Stimulated activated naive CD8-positive, alpha-beta T cell treated with anti-CD3 and anti-CD28 coated beads, Interleukin-15, Interleukin-2, amounts not matched to agents 100 ng/mL and 50 ng/mL, for 24 hours (primary cell): ENCODE data around the gene THSD7B.

Experiments
- H3K27ac Mint-ChIP-seq: one replicate; pipeline ENCODE4 v1.8.0; 2021; ENCODE audit warnings: mild to moderate bottlenecking, mixed read lengths
- H3K27me3 Mint-ChIP-seq: one replicate; pipeline ENCODE4 v1.8.0; 2021; ENCODE audit warnings: mixed read lengths
- H3K36me3 Mint-ChIP-seq: one replicate; pipeline ENCODE4 v1.8.0; 2021; ENCODE audit warnings: low read depth, mixed read lengths
- H3K4me1 Mint-ChIP-seq: one replicate; pipeline ENCODE4 v1.8.0; 2021; ENCODE audit warnings: low read depth, mixed read lengths
- H3K4me3 Mint-ChIP-seq: one replicate; pipeline ENCODE4 v1.8.0; 2021; ENCODE audit warnings: mild to moderate bottlenecking, mixed read lengths
- H3K9me3 Mint-ChIP-seq: one replicate; pipeline ENCODE4 v1.8.0; 2021; ENCODE audit warnings: mixed read lengths

The THSD7B gene

GRCh38 chr2:137185378-137186078 is 420.2 kb downstream of the THSD7B start:
- Mint-ChIP-seq H3K9me3 (peaks cover 4% of the 10 kb centered on the region), H3K4me3 (no peak overlapping the region), H3K36me3 (no peaks in the 10 kb centered on the region), H3K27me3 (no peaks in the 10 kb centered on the region), H3K27ac (no peak overlapping the region), H3K4me1 (no peaks in the 10 kb centered on the region)

GRCh38 chr2:137187216-137187615 is 421.9 kb downstream of the THSD7B start:
- no peaks in the 10 kb centered on the region for H3K4me1 Mint-ChIP-seq
- no peaks in the 10 kb centered on the region for H3K36me3 Mint-ChIP-seq
- no peak overlapping the region for H3K27ac Mint-ChIP-seq
- no peaks in the 10 kb centered on the region for H3K27me3 Mint-ChIP-seq
- peaks cover 4% of the 10 kb centered on the region for H3K9me3 Mint-ChIP-seq
- H3K4me3 Mint-ChIP-seq: no peak overlapping the region

- Mint-ChIP-seq H3K9me3 (peaks cover 4% of the 10 kb centered on the region), H3K4me3 (no peak overlapping the region), H3K27me3 (no peaks in the 10 kb centered on the region), H3K27ac (no peak overlapping the region), H3K36me3 (no peaks in the 10 kb centered on the region), H3K4me1 (no peaks in the 10 kb centered on the region)
Measured at GRCh38 chr2:137190411-137191195, 425.3 kb downstream of the THSD7B start.

- no peak overlapping the region for H3K27ac Mint-ChIP-seq
- H3K36me3 Mint-ChIP-seq: no peaks in the 10 kb centered on the region
- H3K4me1 Mint-ChIP-seq: no peaks in the 10 kb centered on the region
- no peaks in the 10 kb centered on the region for H3K9me3 Mint-ChIP-seq
- no peaks in the 10 kb centered on the region for H3K27me3 Mint-ChIP-seq
- H3K4me3 Mint-ChIP-seq: no peak overlapping the region
Measured at GRCh38 chr2:137192366-137193310, 427.3 kb downstream of the THSD7B start.

GRCh38 chr2:137193401-137193800 is 428.1 kb downstream of the THSD7B start:
- no peak overlapping the region for H3K4me3 Mint-ChIP-seq
- H3K27ac Mint-ChIP-seq: no peak overlapping the region
- no peaks in the 10 kb centered on the region for H3K27me3 Mint-ChIP-seq
- H3K4me1 Mint-ChIP-seq: no peaks in the 10 kb centered on the region
- no peaks in the 10 kb centered on the region for H3K9me3 Mint-ChIP-seq
- H3K36me3 Mint-ChIP-seq: no peaks in the 10 kb centered on the region

- Mint-ChIP-seq H3K36me3 (no peaks in the 10 kb centered on the region), H3K9me3 (no peaks in the 10 kb centered on the region), H3K4me1 (no peaks in the 10 kb centered on the region), H3K27ac (no peak overlapping the region), H3K27me3 (no peaks in the 10 kb centered on the region), H3K4me3 (no peak overlapping the region)
Measured at GRCh38 chr2:137194111-137194510, 428.8 kb downstream of the THSD7B start.

GRCh38 chr2:137199751-137200150 is 434.4 kb downstream of the THSD7B start:
- H3K27ac Mint-ChIP-seq: no peak overlapping the region
- H3K4me1 Mint-ChIP-seq: no peaks in the 10 kb centered on the region
- H3K9me3 Mint-ChIP-seq: no peaks in the 10 kb centered on the region
- no peak overlapping the region for H3K4me3 Mint-ChIP-seq
- no peaks in the 10 kb centered on the region for H3K36me3 Mint-ChIP-seq
- peaks cover 9% of the 10 kb centered on the region for H3K27me3 Mint-ChIP-seq

- no peak overlapping the region for H3K27ac Mint-ChIP-seq
Measured at GRCh38 chr2:137202318-137202717, 437.0 kb downstream of the THSD7B start.

GRCh38 chr2:137205324-137205723 is 440.0 kb downstream of the THSD7B start:
- H3K27me3 Mint-ChIP-seq: peaks cover 9% of the 10 kb centered on the region
- no peak overlapping the region for H3K27ac Mint-ChIP-seq

More at GRCh38 chr2:137202318-137202717, 437.0 kb downstream of the THSD7B start:
- Mint-ChIP-seq H3K36me3 (no peaks in the 10 kb centered on the region), H3K4me1 (no peaks in the 10 kb centered on the region), H3K4me3 (no peak overlapping the region), H3K27me3 (peaks cover 9% of the 10 kb centered on the region), H3K9me3 (peaks cover 3% of the 10 kb centered on the region)

GRCh38 chr2:137206069-137206468 is 440.7 kb downstream of the THSD7B start:
- Mint-ChIP-seq H3K36me3 (no peaks in the 10 kb centered on the region), H3K4me3 (no peak overlapping the region), H3K27me3 (peaks cover 9% of the 10 kb centered on the region), H3K9me3 (peaks cover 3% of the 10 kb centered on the region), H3K4me1 (no peaks in the 10 kb centered on the region), H3K27ac (no peak overlapping the region)

More at GRCh38 chr2:137205324-137205723, 440.0 kb downstream of the THSD7B start:
- H3K4me3 Mint-ChIP-seq: no peak overlapping the region
- H3K36me3 Mint-ChIP-seq: no peaks in the 10 kb centered on the region
- H3K4me1 Mint-ChIP-seq: no peaks in the 10 kb centered on the region
- peaks cover 3% of the 10 kb centered on the region for H3K9me3 Mint-ChIP-seq

GRCh38 chr2:137207030-137207429 is 441.7 kb downstream of the THSD7B start:
- no peak overlapping the region for H3K27ac Mint-ChIP-seq
- H3K27me3 Mint-ChIP-seq: peaks cover 9% of the 10 kb centered on the region
- no peaks in the 10 kb centered on the region for H3K36me3 Mint-ChIP-seq
- H3K4me1 Mint-ChIP-seq: no peaks in the 10 kb centered on the region
- peaks cover 3% of the 10 kb centered on the region for H3K9me3 Mint-ChIP-seq
- no peak overlapping the region for H3K4me3 Mint-ChIP-seq

GRCh38 chr2:137208431-137208891 is 443.1 kb downstream of the THSD7B start:
- Mint-ChIP-seq H3K27me3 (peaks cover 6% of the 10 kb centered on the region), H3K4me1 (no peaks in the 10 kb centered on the region), H3K36me3 (no peaks in the 10 kb centered on the region), H3K4me3 (no peak overlapping the region), H3K9me3 (peaks cover 3% of the 10 kb centered on the region), H3K27ac (no peak overlapping the region)

- H3K9me3 Mint-ChIP-seq: peaks cover 3% of the 10 kb centered on the region
- no peak overlapping the region for H3K27ac Mint-ChIP-seq
- H3K36me3 Mint-ChIP-seq: no peaks in the 10 kb centered on the region
- H3K4me1 Mint-ChIP-seq: no peaks in the 10 kb centered on the region
- no peaks in the 10 kb centered on the region for H3K27me3 Mint-ChIP-seq
- H3K4me3 Mint-ChIP-seq: no peak overlapping the region
Measured at GRCh38 chr2:137210039-137210438, 444.7 kb downstream of the THSD7B start.

- no peaks in the 10 kb centered on the region for H3K4me1 Mint-ChIP-seq
- H3K4me3 Mint-ChIP-seq: no peak overlapping the region
- peaks cover 4% of the 10 kb centered on the region for H3K9me3 Mint-ChIP-seq
- no peak overlapping the region for H3K27ac Mint-ChIP-seq
- no peaks in the 10 kb centered on the region for H3K27me3 Mint-ChIP-seq
- H3K36me3 Mint-ChIP-seq: no peaks in the 10 kb centered on the region
Measured at GRCh38 chr2:137211761-137212160, 446.4 kb downstream of the THSD7B start.
